DOHH2 (cell line): ENCODE measurements around the gene KLHDC9.
A peak's percentile ranks its signal among the peaks of the same experiment; 100 is the strongest.

Experiments
- H3F3A ChIP-seq: fragments of 200-600 bp; sonication (generic), shearing (Covaris generic); 2 replicates; pipeline ENCODE4 v1.6.0; 2016; ENCODE audit warnings: antibody characterized with exemption, mild to moderate bottlenecking; ENCODE audit not compliant: control insufficient read depth, insufficient read depth
- H3K27ac ChIP-seq: fragments of 200-600 bp; sonication (generic); 2 replicates; pipeline ENCODE4 v1.5.1; 2014; ENCODE audit warnings: low read depth, mild to moderate bottlenecking, low read length, moderate library complexity
- H3K27me3 ChIP-seq: fragments of 200-600 bp; sonication (generic); 2 replicates; pipeline ENCODE4 v1.6.1; 2014; ENCODE audit warnings: mild to moderate bottlenecking, low read length, mixed read lengths; ENCODE audit not compliant: control insufficient read depth
- H3K36me3 ChIP-seq: fragments of 200-600 bp; sonication (generic); 2 replicates; pipeline ENCODE4 v1.6.1; 2014; ENCODE audit warnings: mild to moderate bottlenecking, low read length, moderate library complexity, mixed read lengths; ENCODE audit not compliant: control insufficient read depth
- H3K4me1 ChIP-seq: fragments of 200-600 bp; sonication (generic); 2 replicates; pipeline ENCODE4 v1.6.1; 2014; ENCODE audit warnings: mild to moderate bottlenecking, low read length, mixed read lengths; ENCODE audit not compliant: control insufficient read depth
- H3K4me2 ChIP-seq: fragments of 200-600 bp; sonication (generic); 2 replicates; pipeline ENCODE4 v1.6.0; 2014; ENCODE audit warnings: mild to moderate bottlenecking, low read length, moderate library complexity
- H3K4me3 ChIP-seq: fragments of 200-600 bp; sonication (generic); 2 replicates; pipeline ENCODE4 v1.5.1; 2014; ENCODE audit warnings: mild to moderate bottlenecking, low read length, mixed read lengths
- H3K79me2 ChIP-seq: fragments of 200-600 bp; sonication (generic); 2 replicates; pipeline ENCODE4 v1.6.1; 2014; ENCODE audit warnings: mild to moderate bottlenecking, low read length, mixed read lengths; ENCODE audit not compliant: control insufficient read depth
- H3K9me2 ChIP-seq: fragments of 200-600 bp; sonication (generic); replicated peaks from 2 replicates; pipeline ENCODE4 v1.6.1; 2014; ENCODE audit warnings: mild to moderate bottlenecking, low read length, mixed read lengths; ENCODE audit not compliant: control insufficient read depth
- H3K9me3 ChIP-seq: fragments of 200-600 bp; sonication (generic); 2 replicates; pipeline ENCODE4 v1.6.1; 2014; ENCODE audit warnings: antibody characterized with exemption, low read length, mixed read lengths; ENCODE audit not compliant: control insufficient read depth, insufficient read depth
- H4K20me1 ChIP-seq: fragments of 200-600 bp; sonication (generic); 2 replicates; pipeline ENCODE4 v1.6.0; 2014; ENCODE audit warnings: low read depth, mild to moderate bottlenecking, antibody characterized with exemption, low read length, moderate library complexity; ENCODE audit not compliant: control insufficient read depth, insufficient read depth
- EZH2phosphoT487 ChIP-seq: fragments of 200-600 bp; sonication (generic); IDR thresholded peaks from 2 replicates; pipeline ENCODE4 v1.6.1; 2017; ENCODE audit warnings: borderline replicate concordance, mild to moderate bottlenecking, antibody characterized with exemption, low read length, moderate library complexity, mixed read lengths
- TF ChIP-seq, protein P1 (sequence below): fragments of 200-600 bp; sonication (generic); IDR thresholded peaks from one replicate; pipeline ENCODE4 v1.5.1; 2014; ENCODE audit warnings: antibody characterized with exemption, mild to moderate bottlenecking, low read depth, low read length; ENCODE audit not compliant: poor library complexity, severe bottlenecking

The KLHDC9 gene

DNA sequence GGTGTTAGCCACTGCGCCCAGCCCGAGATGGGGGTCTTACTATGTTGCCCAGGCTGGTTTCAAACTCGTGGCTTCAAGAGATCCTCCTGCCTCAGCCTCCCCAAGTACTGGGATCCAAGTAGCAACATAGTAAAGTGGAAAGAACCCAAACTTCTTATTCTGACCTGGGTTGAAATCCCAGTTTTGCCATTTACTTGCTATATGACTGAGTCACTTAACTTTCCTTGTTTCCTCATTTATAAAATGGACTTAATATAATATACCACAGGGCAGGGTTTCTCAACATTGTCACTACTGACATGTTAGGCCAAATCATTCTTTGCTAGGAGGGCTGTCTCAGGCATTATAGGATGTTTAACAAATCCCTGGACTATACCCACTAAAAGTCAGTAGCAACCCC is 13.0 kb downstream of the KLHDC9 start:
- H4K20me1 ChIP-seq, result peaks cover 13% of the 10 kb centered on the region; the same call in 1 of the 2 replicates
- peak overlapping the region; percentile 12; the same call in 1 of the 2 replicates for H3K4me2 ChIP-seq
- peaks cover 96% of the 10 kb centered on the region for H3K79me2 ChIP-seq
- 0 out of 2 replicates have a peak, but pooled peaks cover 2% of the 10 kb centered on the region for H3F3A ChIP-seq
- peaks cover 57% of the 10 kb centered on the region for H3K36me3 ChIP-seq
- H3K4me3 ChIP-seq, result no peak overlapping the region
- H3K9me3 ChIP-seq, result no peaks in the 10 kb centered on the region
- peaks cover 43% of the 10 kb centered on the region for H3K4me1 ChIP-seq
- H3K27me3 ChIP-seq, result no peaks in the 10 kb centered on the region
- no peaks in the 10 kb centered on the region for H3K9me2 ChIP-seq
- no peak for TF ChIP-seq EZH2phosphoT487
- TF ChIP-seq, protein P1, sequence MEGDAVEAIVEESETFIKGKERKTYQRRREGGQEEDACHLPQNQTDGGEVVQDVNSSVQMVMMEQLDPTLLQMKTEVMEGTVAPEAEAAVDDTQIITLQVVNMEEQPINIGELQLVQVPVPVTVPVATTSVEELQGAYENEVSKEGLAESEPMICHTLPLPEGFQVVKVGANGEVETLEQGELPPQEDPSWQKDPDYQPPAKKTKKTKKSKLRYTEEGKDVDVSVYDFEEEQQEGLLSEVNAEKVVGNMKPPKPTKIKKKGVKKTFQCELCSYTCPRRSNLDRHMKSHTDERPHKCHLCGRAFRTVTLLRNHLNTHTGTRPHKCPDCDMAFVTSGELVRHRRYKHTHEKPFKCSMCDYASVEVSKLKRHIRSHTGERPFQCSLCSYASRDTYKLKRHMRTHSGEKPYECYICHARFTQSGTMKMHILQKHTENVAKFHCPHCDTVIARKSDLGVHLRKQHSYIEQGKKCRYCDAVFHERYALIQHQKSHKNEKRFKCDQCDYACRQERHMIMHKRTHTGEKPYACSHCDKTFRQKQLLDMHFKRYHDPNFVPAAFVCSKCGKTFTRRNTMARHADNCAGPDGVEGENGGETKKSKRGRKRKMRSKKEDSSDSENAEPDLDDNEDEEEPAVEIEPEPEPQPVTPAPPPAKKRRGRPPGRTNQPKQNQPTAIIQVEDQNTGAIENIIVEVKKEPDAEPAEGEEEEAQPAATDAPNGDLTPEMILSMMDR, result no peak
- no peak overlapping the region for H3K27ac ChIP-seq

- Histone ChIP-seq H3K4me3 (no peak overlapping the region), H3K4me1 (peaks cover 47% of the 10 kb centered on the region), H3K27ac (no peak overlapping the region), H4K20me1 (peaks cover 16% of the 10 kb centered on the region; the same call in 1 of the 2 replicates), H3K36me3 (peaks cover 58% of the 10 kb centered on the region), H3F3A (0 out of 2 replicates have a peak, but pooled peaks cover 2% of the 10 kb centered on the region), H3K79me2 (peaks cover 96% of the 10 kb centered on the region), H3K9me3 (no peaks in the 10 kb centered on the region), H3K4me2 (peak overlapping the region; percentile 12), H3K27me3 (no peaks in the 10 kb centered on the region), H3K9me2 (no peaks in the 10 kb centered on the region)
- no peak for TF ChIP-seq EZH2phosphoT487
- TF ChIP-seq, protein P1, result no peak
These were observed 13.4 kb downstream of the KLHDC9 start for GRCh38 chr1:161111527-161111926.

GRCh38 chr1:161113915-161114314 is 15.8 kb downstream of the KLHDC9 start:
- H3K79me2 ChIP-seq, result peaks cover 99% of the 10 kb centered on the region
- peaks cover 58% of the 10 kb centered on the region for H3K4me1 ChIP-seq
- H3K9me2 ChIP-seq, result no peaks in the 10 kb centered on the region
- no peaks in the 10 kb centered on the region for H3K27me3 ChIP-seq
- TF ChIP-seq, protein P1, result no peak
- no peak for TF ChIP-seq EZH2phosphoT487
- peaks cover 17% of the 10 kb centered on the region; the same call in 1 of the 2 replicates for H4K20me1 ChIP-seq
- H3K36me3 ChIP-seq, result peaks cover 58% of the 10 kb centered on the region
- peak overlapping the region; percentile 3; the same call in 1 of the 2 replicates for H3K4me2 ChIP-seq
- no peaks in the 10 kb centered on the region for H3K9me3 ChIP-seq
- 0 out of 2 replicates have a peak, but pooled peaks cover 2% of the 10 kb centered on the region for H3F3A ChIP-seq
- H3K4me3 ChIP-seq, result no peak overlapping the region
- no peak overlapping the region for H3K27ac ChIP-seq
